Omental fat pad (tissue), 4 donors: ENCODE measurements around the gene GNPDA2. TPM values are rescaled to one million over a fixed set of nuclear protein-coding genes. Genes with fewer than 3 reads are reported as not detected.
"Not testable (repeated sequence)": the region's sequence is repeated elsewhere in the genome, so short reads cannot be mapped to it uniquely, and the experiment has no call there.

Experiments used
- ATAC-seq: fragments of 150-250 bp; one replicate; pipeline ENCODE4 v1.9.1; 2016; ENCODE audit warnings: mild to moderate bottlenecking, moderate library complexity; ENCODE audit not compliant: low FRiP score
- DNase-seq: peaks from one replicate; pipeline ENCODE4 v3.0.0-alpha.2; 2019; ENCODE audit warnings: low spot score
- total RNA-seq, 4 donors: library from RNA; depleted of rRNA; stranded (reverse); fragments of >200 nt; gene quantifications; one replicate each; pipeline ENCODE4 v1.1.0, GENCODE V29; 2016
- TF ChIP-seq, protein P1 (sequence below), 3 donors: fragments of 450-650 bp; IDR thresholded peaks; one replicate each; pipeline ENCODE4 v1.5.1; 2016 to 2017; ENCODE audit warnings: antibody characterized with exemption in 3 of 3, mild to moderate bottlenecking in 3 of 3, moderate library complexity in 2 of 3

The GNPDA2 gene
- total RNA-seq, 4 donors from 2014 or later: 9.4 to 23.5 (median 13.8) TPM

DNA sequence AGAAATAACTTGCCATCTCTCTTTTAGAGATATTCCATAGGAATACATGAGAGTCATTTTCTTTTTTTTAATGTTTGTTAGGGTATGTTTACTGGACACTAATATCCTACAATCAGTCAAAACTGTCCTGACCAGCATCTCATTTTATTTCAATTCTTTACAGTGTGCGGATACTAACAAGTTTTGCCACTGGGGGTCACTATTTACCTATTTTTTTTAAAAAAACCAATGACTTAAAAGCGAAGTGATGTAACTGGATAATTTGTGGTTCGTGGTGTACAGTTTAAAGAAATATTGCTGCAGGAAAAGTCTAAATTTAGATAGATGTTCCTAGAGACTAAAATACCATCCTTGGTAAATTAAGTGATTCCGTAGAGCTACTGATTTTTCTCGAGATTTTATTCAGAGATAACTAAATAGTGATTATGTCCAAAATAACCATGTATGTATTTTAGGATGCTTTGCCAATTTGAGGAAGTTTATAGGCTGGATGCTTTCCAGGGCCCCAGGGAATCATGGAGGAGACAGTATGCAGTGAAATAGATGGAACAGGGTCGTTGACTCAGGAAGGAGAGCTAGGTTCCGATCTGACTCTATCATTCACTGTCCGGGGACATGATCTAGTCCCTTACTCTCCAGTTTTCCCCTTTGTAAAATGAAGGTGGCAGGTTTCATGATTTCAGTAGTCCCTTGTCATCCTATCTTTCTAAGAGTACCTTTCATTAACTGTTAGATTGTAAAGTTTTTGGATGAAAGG lies 34.0 kb upstream of the GNPDA2 start:
- DNase-seq: no peak
- TF ChIP-seq, protein P1, sequence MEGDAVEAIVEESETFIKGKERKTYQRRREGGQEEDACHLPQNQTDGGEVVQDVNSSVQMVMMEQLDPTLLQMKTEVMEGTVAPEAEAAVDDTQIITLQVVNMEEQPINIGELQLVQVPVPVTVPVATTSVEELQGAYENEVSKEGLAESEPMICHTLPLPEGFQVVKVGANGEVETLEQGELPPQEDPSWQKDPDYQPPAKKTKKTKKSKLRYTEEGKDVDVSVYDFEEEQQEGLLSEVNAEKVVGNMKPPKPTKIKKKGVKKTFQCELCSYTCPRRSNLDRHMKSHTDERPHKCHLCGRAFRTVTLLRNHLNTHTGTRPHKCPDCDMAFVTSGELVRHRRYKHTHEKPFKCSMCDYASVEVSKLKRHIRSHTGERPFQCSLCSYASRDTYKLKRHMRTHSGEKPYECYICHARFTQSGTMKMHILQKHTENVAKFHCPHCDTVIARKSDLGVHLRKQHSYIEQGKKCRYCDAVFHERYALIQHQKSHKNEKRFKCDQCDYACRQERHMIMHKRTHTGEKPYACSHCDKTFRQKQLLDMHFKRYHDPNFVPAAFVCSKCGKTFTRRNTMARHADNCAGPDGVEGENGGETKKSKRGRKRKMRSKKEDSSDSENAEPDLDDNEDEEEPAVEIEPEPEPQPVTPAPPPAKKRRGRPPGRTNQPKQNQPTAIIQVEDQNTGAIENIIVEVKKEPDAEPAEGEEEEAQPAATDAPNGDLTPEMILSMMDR (IDR thresholded peaks at IDR 0.05): no peak
- no peak for ATAC-seq

- ATAC-seq: no peak
- no peak for DNase-seq
- TF ChIP-seq, protein P1 (IDR thresholded peaks at IDR 0.05): no peak
These were observed 30.2 kb upstream of the GNPDA2 start for GRCh38 chr4:44756559-44756958.

DNA sequence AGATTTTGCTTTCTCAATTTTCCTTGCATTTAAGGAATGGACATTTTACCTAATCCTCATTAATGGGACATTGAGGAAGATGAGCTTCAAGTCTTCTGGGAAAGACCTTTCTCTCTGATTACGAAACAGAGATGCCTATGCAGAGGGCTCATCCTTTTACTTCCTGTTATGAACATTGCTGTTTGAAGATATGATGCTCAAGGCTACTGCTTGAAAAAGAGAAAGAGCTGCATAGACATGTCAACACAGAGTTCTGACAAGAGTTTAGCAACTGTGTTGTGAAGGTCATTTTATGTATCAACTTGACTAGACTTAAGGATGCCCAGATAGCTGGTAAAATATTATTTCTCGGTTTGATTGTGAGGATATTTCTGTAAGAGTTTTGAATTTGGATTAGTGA lies 13.8 kb upstream of the GNPDA2 start:
- TF ChIP-seq, protein P1 (IDR thresholded peaks at IDR 0.05): no peak
- DNase-seq (no peak), ATAC-seq (no peak)

DNA sequence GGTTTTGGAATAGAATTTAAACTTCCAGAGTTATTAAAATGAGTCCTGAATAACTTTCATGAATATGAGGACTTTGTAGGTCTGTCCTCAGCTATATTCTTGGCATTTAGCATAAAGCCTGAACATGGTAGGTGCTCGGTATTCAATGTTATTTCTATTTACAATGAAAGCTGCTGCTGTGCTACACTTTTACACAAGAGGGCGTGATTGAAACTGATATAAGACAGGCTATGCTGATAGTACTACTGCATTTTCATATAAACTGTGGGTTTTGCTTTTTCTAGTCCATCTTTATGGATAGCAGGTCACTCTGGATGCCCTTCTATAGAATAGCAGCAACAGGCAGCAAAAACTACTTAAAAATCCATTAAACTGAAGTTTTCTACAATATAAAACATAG lies 12.3 kb upstream of the GNPDA2 start:
- DNase-seq (no peak), ATAC-seq (no peak)
- TF ChIP-seq, protein P1 (IDR thresholded peaks at IDR 0.05): no peak

- DNase-seq: no peak
- ATAC-seq: no peak
- TF ChIP-seq, protein P1 (IDR thresholded peaks at IDR 0.05): no peak
These were observed 10.5 kb upstream of the GNPDA2 start for GRCh38 chr4:44736900-44737299.

DNA sequence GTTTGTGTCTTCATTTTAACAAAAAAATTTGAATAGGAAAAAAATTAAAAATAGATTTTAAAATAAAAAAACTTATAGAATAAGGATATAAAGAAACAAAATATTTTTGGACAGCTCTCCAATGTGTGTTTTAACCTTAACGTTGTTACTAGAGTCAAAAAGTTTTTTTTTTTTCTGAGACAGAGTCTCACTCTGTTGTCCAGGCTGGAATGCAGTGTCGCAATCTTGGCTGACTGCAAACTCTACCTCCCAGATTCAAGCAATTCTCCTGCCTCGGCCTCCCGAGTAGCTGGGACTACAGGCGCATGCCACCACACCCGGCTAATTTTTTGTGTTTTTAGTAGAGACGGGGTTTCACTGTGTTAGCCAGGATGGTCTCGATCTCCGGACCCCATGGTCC lies 2.3 kb upstream of the GNPDA2 start:
- not testable (repeated sequence) for DNase-seq, ATAC-seq

DNA sequence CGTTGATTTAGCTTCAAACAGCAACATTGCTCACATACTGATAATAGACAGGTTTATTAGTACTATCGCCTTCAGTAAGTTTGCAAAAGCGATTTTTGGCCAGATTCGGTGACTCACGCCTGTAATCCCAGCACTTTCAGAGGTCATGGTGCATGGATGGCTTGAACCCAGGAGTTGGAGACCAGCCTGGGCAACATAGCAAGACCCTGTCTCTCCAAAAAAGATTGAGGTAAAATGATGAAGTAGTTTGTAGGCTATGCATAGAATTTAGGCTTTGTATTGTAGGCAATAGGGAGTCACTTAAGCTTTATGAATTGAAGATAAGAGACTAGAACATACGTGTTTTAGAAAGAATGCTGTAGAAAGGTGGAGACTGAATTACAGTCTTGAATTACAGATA lies 1.1 kb upstream of the GNPDA2 start:
- DNase-seq (no peak), ATAC-seq (no peak)
- TF ChIP-seq, protein P1 (IDR thresholded peaks at IDR 0.05): no peak
